Measurements from ENCODE around the gene YRDC. TPM values are rescaled to one million over a fixed set of nuclear protein-coding genes. Genes with fewer than 3 reads are reported as not detected.

Gene YRDC
- total RNA-seq, 1 donor from 2014 or later: 5.7 TPM

DNA sequence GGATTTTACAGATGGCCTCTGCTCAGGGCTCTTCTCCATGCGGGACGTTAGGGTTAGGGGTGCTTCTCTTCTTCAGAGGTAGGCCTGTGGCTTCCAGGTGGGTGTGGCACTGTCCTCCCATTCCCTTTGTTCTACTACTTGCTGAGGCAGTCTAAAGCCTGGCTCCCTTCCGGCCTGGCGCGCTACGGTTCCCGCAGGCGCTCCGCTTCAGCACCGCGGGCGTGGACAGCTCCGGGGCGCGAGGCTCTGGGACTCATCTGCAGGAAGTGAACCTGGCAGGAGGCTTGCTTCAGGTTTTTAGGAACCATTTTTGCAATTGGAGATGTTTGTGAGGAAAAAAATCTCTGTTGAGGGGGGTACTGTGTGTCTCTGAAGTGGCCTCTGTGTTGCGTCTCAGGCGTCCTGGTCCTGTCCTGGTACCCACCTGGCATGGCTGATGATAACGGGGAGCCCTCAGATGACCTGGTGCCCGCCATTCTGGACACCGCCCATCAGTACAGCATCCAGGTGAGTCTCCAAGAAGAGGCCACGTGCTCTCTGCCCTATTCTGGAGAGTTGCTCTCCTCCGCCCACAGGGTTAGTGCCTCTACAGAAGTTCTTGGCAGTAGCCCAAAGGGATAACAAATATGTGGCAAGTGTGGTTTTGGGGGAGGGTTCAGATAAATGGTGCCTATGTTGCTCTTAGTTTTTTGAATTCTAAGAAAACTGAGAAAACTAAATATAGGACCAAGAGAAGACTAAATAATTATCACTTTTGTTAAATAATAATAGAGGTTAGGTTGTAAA, 12.5 kb downstream of the YRDC start:
- intact Hi-C loops (cut with micrococcal nuclease): no loop called here
- no peak overlapping the region for H3K27ac ChIP-seq (replicated peaks)
- peak overlapping the region; percentile 72 for H3K4me3 ChIP-seq
- peak; percentile 53 for DNase-seq
- TF ChIP-seq, protein P1, sequence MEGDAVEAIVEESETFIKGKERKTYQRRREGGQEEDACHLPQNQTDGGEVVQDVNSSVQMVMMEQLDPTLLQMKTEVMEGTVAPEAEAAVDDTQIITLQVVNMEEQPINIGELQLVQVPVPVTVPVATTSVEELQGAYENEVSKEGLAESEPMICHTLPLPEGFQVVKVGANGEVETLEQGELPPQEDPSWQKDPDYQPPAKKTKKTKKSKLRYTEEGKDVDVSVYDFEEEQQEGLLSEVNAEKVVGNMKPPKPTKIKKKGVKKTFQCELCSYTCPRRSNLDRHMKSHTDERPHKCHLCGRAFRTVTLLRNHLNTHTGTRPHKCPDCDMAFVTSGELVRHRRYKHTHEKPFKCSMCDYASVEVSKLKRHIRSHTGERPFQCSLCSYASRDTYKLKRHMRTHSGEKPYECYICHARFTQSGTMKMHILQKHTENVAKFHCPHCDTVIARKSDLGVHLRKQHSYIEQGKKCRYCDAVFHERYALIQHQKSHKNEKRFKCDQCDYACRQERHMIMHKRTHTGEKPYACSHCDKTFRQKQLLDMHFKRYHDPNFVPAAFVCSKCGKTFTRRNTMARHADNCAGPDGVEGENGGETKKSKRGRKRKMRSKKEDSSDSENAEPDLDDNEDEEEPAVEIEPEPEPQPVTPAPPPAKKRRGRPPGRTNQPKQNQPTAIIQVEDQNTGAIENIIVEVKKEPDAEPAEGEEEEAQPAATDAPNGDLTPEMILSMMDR (IDR thresholded peaks at IDR 0.05; ENCODE audit: borderline replicate concordance): no peak
- H3K4me1 ChIP-seq: peaks cover 23% of the 10 kb centered on the region
- peaks cover 15% of the 10 kb centered on the region for H3K27me3 ChIP-seq (ENCODE audit: low read depth)
- no peaks in the 10 kb centered on the region for H3K36me3 ChIP-seq
- H3K9me3 ChIP-seq (replicated peaks): no peaks in the 10 kb centered on the region

DNA sequence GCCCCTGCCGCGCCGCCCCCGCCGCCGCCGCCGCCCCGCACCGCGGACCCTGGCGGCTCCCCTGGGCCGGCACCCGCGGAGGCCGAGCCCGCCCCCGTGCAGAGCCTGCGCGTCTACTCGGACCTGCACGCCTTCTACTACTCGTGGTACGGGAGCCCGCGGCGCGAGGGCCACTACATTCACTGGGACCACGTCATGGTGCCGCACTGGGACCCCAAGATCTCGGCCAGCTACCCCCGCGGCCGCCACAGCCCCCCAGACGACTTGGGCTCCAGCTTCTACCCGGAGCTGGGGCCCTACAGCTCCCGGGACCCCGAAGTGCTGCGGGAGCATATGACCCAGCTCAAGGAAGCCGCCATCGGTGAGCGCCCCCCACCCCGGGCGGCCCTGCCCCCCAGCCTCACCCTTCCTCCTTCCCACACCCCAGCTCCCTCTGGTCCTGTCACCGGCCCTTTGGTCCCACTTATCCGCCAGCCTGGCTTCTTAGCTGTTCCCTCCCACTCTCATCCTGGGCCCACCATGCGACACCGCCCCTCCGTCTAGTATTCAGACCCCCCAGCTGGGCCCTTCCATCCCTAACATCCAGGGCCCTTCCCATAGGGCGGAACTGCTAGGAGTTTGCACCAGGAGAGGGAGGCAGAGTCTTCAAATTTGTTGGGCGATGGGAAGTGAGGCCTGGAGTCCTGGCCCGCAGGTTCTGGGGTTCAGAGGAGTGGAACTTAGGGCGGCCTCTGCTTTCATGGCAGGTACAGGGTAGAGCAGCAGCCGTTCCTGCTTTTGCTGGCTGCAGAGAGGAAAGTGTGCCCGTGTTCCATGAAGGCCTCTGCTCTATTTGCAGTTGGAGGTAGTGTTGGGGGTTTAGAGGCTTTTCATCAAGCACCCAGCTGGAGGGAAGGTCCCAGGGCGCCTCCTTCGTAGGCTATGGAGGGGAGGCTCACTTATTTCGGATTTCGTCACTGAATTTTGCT, 13.4 kb downstream of the YRDC start:
- Histone ChIP-seq H3K4me1 (peaks cover 23% of the 10 kb centered on the region), H3K36me3 (no peaks in the 10 kb centered on the region), H3K9me3 (replicated peaks) (no peaks in the 10 kb centered on the region), H3K27ac (replicated peaks) (no peak overlapping the region), H3K4me3 (peak overlapping the region; percentile 72), H3K27me3 (ENCODE audit: low read depth) (peaks cover 24% of the 10 kb centered on the region)
- no peak for DNase-seq
- TF ChIP-seq, protein P1 (IDR thresholded peaks at IDR 0.05; ENCODE audit: borderline replicate concordance): no peak
- intact Hi-C loops (cut with micrococcal nuclease): no loop called here

DNA sequence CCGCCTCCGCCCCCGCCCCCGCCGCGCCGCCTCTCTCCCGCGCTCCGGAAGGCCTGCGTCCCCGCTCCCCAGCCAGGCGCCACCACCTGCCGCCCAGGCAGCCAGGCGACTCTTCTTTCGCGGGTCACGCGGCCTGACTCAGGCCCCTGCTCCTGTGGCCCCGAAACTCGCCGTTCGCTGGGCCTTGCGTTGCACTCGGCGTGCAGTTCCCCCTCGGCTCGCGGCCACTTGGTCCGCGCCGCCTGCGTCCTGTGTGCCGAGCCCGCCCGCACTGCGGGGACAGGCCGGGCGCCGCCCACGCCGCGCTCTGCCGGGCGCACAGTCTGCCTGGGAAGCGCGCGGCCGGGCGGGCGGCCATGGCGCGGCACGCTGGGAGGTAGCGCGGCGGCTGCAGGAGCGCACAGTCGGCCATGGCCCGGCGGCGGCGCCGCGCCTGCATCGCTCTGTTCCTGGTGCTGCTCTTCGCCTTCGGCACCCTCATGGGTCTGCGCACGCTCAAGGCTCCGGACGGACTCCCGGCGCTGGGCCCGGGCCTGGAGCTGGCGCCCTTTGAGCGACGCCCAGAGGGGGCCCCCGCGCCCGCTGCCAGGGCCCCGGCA, 14.1 kb downstream of the YRDC start, which contains the start of gene MANEAL:
Gene MANEAL (plus strand): TSS at position 75 of the 599 bp plus-strand sequence. CDS start 336 bp downstream, at position 411.
- Histone ChIP-seq H3K4me3 (peak within 1 kb of the TSS; percentile 72), H3K27ac (replicated peaks) (no peak within 1 kb of the TSS), H3K9me3 (replicated peaks) (no peaks in the 10 kb centered on the region), H3K4me1 (peaks cover 23% of the 10 kb centered on the region), H3K36me3 (no peaks in the 10 kb centered on the region), H3K27me3 (ENCODE audit: low read depth) (peaks cover 31% of the 10 kb centered on the region)
- intact Hi-C loops (cut with micrococcal nuclease): no loop called here
- peak; percentile 32 for DNase-seq
- TF ChIP-seq, protein P1 (IDR thresholded peaks at IDR 0.05; ENCODE audit: borderline replicate concordance): no peak

DNA sequence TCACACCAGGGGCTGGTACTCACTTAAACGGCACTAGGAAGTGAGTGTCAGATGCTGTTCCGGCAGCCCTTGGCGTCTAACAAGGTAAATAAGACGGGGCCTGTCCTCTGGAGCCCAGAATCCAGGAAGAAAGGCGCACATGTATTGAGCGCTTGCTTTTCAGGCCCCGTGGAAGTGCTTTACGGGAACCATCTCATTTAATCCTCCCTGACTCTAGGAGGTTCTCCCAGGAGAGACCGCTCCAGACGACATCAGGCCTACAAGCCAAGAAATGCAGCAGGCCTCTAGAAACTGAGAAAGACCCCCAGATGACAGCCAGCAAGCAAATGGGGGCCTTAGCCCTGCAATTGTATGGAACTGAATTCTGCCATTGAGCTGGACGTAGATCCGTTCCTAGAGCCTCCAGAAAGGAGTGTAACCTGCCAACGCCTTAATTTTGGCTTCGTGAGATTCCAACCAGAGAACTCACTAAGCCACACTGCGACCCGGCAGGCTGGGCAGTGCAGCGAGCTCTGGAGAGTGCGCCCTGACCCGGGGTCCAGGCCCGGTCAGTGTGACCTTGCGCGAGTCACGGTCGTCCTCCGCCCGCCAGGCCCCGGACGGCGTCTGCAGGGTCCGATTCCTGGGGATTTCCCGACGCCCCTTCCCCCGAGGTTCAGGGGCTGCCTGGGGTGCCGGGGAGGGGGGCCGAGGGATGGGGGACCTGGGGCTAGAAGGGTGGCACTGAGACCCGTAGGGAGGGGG, 14.9 kb downstream of the YRDC start:
- H3K36me3 ChIP-seq: no peaks in the 10 kb centered on the region
- H3K4me1 ChIP-seq: peaks cover 23% of the 10 kb centered on the region
- no peaks in the 10 kb centered on the region for H3K9me3 ChIP-seq (replicated peaks)
- H3K27me3 ChIP-seq (ENCODE audit: low read depth): peaks cover 39% of the 10 kb centered on the region
- peak overlapping the region; percentile 72 for H3K4me3 ChIP-seq
- no peak overlapping the region for H3K27ac ChIP-seq (replicated peaks)
- TF ChIP-seq, protein P1 (IDR thresholded peaks at IDR 0.05; ENCODE audit: borderline replicate concordance): no peak
- no peak for DNase-seq
- intact Hi-C loops (cut with micrococcal nuclease): no loop called here
